Measurements from ENCODE around the gene DHPS.

The DHPS gene

GRCh38 chr19:12660980-12661379 lies 20.7 kb downstream of the DHPS start:
- Histone ChIP-seq H3K4me2 (ENCODE audit: low read length) (no peak overlapping the region), H3K36me3 (ENCODE audit: control insufficient read depth, insufficient read depth, low read length) (no peaks in the 10 kb centered on the region), H3K27me3 (ENCODE audit: control insufficient read depth, insufficient read depth, low read length) (no peaks in the 10 kb centered on the region), H2AFZ (no peak overlapping the region), H3K9me3 (ENCODE audit: control insufficient read depth, low read length) (no peaks in the 10 kb centered on the region), H3K4me1 (no peaks in the 10 kb centered on the region), H3K9ac (no peak overlapping the region), H3K27ac (no peak overlapping the region), H3K79me2 (no peaks in the 10 kb centered on the region), H3K4me3 (ENCODE audit: low read depth, low read length) (no peak overlapping the region)
- TF ChIP-seq CTCF (IDR thresholded peaks at IDR 0.05), result no peak

GRCh38 chr19:12657966-12658365 lies 23.7 kb downstream of the DHPS start:
- no peak overlapping the region for H3K9ac ChIP-seq
- no peaks in the 10 kb centered on the region for H3K36me3 ChIP-seq (ENCODE audit: control insufficient read depth, insufficient read depth, low read length)
- no peak for TF ChIP-seq CTCF (IDR thresholded peaks at IDR 0.05)
- H3K4me3 ChIP-seq (ENCODE audit: low read depth, low read length), result no peak overlapping the region
- no peak overlapping the region for H3K4me2 ChIP-seq (ENCODE audit: low read length)
- no peak overlapping the region for H3K27ac ChIP-seq
- H3K4me1 ChIP-seq, result no peaks in the 10 kb centered on the region
- H2AFZ ChIP-seq, result no peak overlapping the region
- no peaks in the 10 kb centered on the region for H3K79me2 ChIP-seq
- no peaks in the 10 kb centered on the region for H3K9me3 ChIP-seq (ENCODE audit: control insufficient read depth, low read length)
- no peaks in the 10 kb centered on the region for H3K27me3 ChIP-seq (ENCODE audit: control insufficient read depth, insufficient read depth, low read length)

- H3K4me3 ChIP-seq (ENCODE audit: low read depth, low read length), result no peak overlapping the region
- H2AFZ ChIP-seq, result no peak overlapping the region
- H3K4me2 ChIP-seq (ENCODE audit: low read length), result no peak overlapping the region
- H3K9me3 ChIP-seq (ENCODE audit: control insufficient read depth, low read length), result no peaks in the 10 kb centered on the region
- no peaks in the 10 kb centered on the region for H3K36me3 ChIP-seq (ENCODE audit: control insufficient read depth, insufficient read depth, low read length)
- TF ChIP-seq CTCF (IDR thresholded peaks at IDR 0.05), result no peak
- no peak overlapping the region for H3K27ac ChIP-seq
- no peaks in the 10 kb centered on the region for H3K27me3 ChIP-seq (ENCODE audit: control insufficient read depth, insufficient read depth, low read length)
- H3K4me1 ChIP-seq, result no peaks in the 10 kb centered on the region
- H3K79me2 ChIP-seq, result no peaks in the 10 kb centered on the region
- no peak overlapping the region for H3K9ac ChIP-seq
These were observed 24.6 kb downstream of the DHPS start for GRCh38 chr19:12656899-12657571.

- Histone ChIP-seq H3K9me3 (ENCODE audit: control insufficient read depth, low read length) (no peaks in the 10 kb centered on the region), H3K4me2 (ENCODE audit: low read length) (no peak overlapping the region), H3K4me1 (no peaks in the 10 kb centered on the region), H3K4me3 (ENCODE audit: low read depth, low read length) (no peak overlapping the region), H3K27ac (no peak overlapping the region), H3K27me3 (ENCODE audit: control insufficient read depth, insufficient read depth, low read length) (no peaks in the 10 kb centered on the region), H3K79me2 (no peaks in the 10 kb centered on the region), H3K36me3 (ENCODE audit: control insufficient read depth, insufficient read depth, low read length) (no peaks in the 10 kb centered on the region), H3K9ac (no peak overlapping the region), H2AFZ (no peak overlapping the region)
- TF ChIP-seq CTCF (IDR thresholded peaks at IDR 0.05), result no peak
These were observed 26.1 kb downstream of the DHPS start for GRCh38 chr19:12655546-12655945.

GRCh38 chr19:12652219-12652618 lies 29.5 kb downstream of the DHPS start:
- Histone ChIP-seq H3K9ac (no peak overlapping the region), H3K36me3 (ENCODE audit: control insufficient read depth, insufficient read depth, low read length) (no peaks in the 10 kb centered on the region), H3K4me2 (ENCODE audit: low read length) (no peak overlapping the region), H3K9me3 (ENCODE audit: control insufficient read depth, low read length) (no peaks in the 10 kb centered on the region), H2AFZ (no peak overlapping the region), H3K27me3 (ENCODE audit: control insufficient read depth, insufficient read depth, low read length) (no peaks in the 10 kb centered on the region), H3K4me1 (peaks cover 6% of the 10 kb centered on the region), H3K27ac (no peak overlapping the region), H3K4me3 (ENCODE audit: low read depth, low read length) (no peak overlapping the region), H3K79me2 (no peaks in the 10 kb centered on the region)
- no peak for TF ChIP-seq CTCF (IDR thresholded peaks at IDR 0.05)
